Measurements from ENCODE around the gene CTXN1.
"Not testable (repeated sequence)": the region's sequence is repeated elsewhere in the genome, so short reads cannot be mapped to it uniquely, and the experiment has no call there.

The CTXN1 gene

GRCh38 chr19:7894612-7895309 lies 31.2 kb downstream of the CTXN1 start:
- Histone ChIP-seq H3K9me3 (ENCODE audit: control insufficient read depth, low read length) (no peaks in the 10 kb centered on the region), H3K4me3 (ENCODE audit: low read length) (no peak overlapping the region), H3K4me1 (ENCODE audit: control insufficient read depth, insufficient read depth, low read length) (peaks cover 14% of the 10 kb centered on the region), H3K27me3 (ENCODE audit: control insufficient read depth, insufficient read depth, low read length) (no peaks in the 10 kb centered on the region), H3K36me3 (ENCODE audit: control insufficient read depth, insufficient read depth, low read length) (no peaks in the 10 kb centered on the region), H3K9ac (ENCODE audit: low read length) (peak overlapping the region; percentile 72)

GRCh38 chr19:7893362-7894101 lies 32.4 kb downstream of the CTXN1 start:
- H3K4me1 ChIP-seq (ENCODE audit: control insufficient read depth, insufficient read depth, low read length): peaks cover 21% of the 10 kb centered on the region
- H3K9ac ChIP-seq (ENCODE audit: low read length); H3K27me3 ChIP-seq (ENCODE audit: control insufficient read depth, insufficient read depth, low read length); H3K4me3 ChIP-seq (ENCODE audit: low read length); H3K36me3 ChIP-seq (ENCODE audit: control insufficient read depth, insufficient read depth, low read length); H3K9me3 ChIP-seq (ENCODE audit: control insufficient read depth, low read length): not testable (repeated sequence)

DNA sequence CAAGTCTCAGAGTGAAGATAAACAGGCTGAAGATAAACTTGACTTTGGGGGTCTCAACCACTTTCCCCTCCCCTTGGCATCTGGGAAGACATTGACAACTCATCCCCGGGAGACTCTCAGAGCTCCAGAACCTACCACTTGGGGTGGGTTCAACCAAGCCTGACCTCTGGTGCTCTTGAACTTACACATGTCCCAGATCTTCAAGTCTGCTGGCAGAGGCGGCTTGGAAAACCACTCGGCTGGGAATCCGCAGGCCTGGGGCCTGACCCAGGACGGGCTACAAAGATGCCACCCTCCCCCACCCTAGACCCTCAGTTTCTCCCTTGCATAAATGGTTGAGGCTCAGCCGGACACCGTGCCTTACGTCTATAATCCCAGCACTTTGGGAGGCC lies 37.1 kb downstream of the CTXN1 start:
- Histone ChIP-seq H3K27me3 (ENCODE audit: control insufficient read depth, insufficient read depth, low read length) (peaks cover 3% of the 10 kb centered on the region), H3K4me1 (ENCODE audit: control insufficient read depth, insufficient read depth, low read length) (peaks cover 12% of the 10 kb centered on the region), H3K36me3 (ENCODE audit: control insufficient read depth, insufficient read depth, low read length) (no peaks in the 10 kb centered on the region), H3K4me3 (ENCODE audit: low read length) (peak overlapping the region; percentile 56), H3K9ac (ENCODE audit: low read length) (peak overlapping the region; percentile 86), H3K9me3 (ENCODE audit: control insufficient read depth, low read length) (no peaks in the 10 kb centered on the region)

DNA sequence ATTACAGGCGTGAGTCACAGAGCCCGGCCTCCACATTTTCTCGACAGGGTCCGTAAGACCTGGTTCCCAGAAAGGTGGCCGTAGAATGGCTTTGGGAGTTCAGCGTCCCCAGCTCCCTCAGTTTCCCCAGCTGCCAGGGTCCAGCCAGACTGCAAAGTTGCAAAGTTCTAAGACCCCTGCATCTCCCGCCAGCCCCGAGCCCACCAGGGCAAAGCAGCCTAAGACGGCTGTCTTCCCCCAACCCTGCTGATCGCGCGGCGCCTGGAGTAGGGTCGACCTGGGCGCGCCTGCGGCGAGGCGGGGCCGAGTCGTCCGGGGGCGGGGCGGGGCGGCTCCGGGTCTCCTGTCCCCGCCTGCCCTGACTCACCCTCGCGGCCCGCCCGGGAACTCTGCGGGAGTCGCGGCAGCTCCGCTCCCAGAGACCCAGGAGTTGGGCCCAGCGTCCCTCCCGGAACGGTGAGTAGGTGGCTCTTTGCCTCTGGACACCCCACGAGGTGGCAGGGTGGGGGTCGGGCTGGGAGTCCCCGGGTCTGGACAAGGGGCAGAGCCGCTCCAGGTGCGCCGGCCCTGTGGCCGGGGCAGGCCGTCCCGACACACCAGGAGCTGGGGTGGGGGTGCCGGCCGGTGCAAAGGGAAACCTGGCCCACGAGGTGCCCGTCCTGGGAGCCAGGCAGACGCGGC lies 37.6 kb downstream of the CTXN1 start, which contains the start of gene LRRC8E:
LRRC8E (plus strand) TSS at position 366 of the 681 bp plus-strand sequence. CDS start 7,094 bp downstream, outside the sequence.
- Histone ChIP-seq H3K9ac (ENCODE audit: low read length) (peak within 1 kb of the TSS; percentile 86), H3K36me3 (ENCODE audit: control insufficient read depth, insufficient read depth, low read length) (no peaks in the 10 kb centered on the region), H3K4me3 (ENCODE audit: low read length) (peak within 1 kb of the TSS; percentile 56), H3K27me3 (ENCODE audit: control insufficient read depth, insufficient read depth, low read length) (peaks cover 3% of the 10 kb centered on the region), H3K9me3 (ENCODE audit: control insufficient read depth, low read length) (no peaks in the 10 kb centered on the region), H3K4me1 (ENCODE audit: control insufficient read depth, insufficient read depth, low read length) (peaks cover 12% of the 10 kb centered on the region)

DNA sequence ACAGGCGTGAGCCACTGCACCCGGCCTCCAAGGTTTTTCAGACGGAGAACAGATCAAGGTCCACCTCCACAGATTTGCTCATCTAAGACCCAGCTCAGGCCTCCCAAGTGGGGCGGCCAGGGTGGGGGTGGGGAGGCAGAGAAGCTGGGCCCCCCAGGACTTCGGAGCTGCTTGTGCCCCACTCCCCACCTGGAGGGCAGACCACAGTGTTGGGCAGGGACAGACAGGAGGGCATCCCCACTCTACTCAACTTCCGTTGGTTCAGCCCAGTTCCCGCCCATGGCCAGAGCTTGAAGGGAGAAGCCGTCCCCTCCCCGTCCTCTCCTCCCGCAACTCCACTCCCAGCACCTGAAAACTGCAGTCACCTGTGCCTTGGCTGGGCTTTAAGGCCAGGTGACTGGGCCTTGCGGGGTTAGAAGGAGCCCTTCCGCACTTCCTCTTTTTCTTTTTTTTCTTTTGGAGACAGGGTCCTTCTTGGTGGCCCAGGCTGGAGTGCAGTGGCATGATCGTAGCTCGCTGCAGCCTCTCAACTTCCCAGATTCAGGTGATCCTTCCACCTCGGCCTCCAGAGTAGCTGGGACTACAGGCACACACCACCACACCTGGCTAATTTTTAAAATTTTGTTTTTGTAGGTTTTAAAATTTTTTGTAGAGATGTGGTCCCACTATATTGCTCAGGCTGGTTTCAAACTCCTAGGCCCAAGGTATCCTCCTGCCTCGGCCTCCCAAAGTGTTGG lies 38.4 kb downstream of the CTXN1 start:
- Histone ChIP-seq H3K9me3 (ENCODE audit: control insufficient read depth, low read length) (no peaks in the 10 kb centered on the region), H3K9ac (ENCODE audit: low read length) (peak overlapping the region; percentile 86), H3K36me3 (ENCODE audit: control insufficient read depth, insufficient read depth, low read length) (no peaks in the 10 kb centered on the region), H3K4me3 (ENCODE audit: low read length) (no peak overlapping the region), H3K4me1 (ENCODE audit: control insufficient read depth, insufficient read depth, low read length) (peaks cover 12% of the 10 kb centered on the region), H3K27me3 (ENCODE audit: control insufficient read depth, insufficient read depth, low read length) (peaks cover 3% of the 10 kb centered on the region)

DNA sequence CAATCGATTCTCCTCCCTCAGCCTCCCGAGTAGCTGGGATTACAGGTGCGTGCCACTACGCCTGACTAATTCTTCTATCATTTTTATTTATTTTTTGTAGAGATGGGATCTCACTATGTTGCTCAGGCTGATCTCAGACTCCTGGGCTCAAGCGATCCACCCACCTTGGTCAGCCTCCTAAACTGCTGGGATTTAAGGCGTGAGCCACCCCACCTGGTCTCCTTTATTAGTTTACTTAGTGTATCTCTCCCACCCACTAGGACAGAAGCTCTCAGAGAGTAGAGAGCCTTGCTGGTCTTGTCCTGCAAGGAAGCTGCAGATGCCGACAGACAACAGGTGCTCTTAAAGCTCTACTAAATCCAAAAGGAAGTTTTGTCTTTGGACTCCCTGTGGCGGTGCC lies 40.1 kb downstream of the CTXN1 start:
- Histone ChIP-seq H3K4me1 (ENCODE audit: control insufficient read depth, insufficient read depth, low read length) (peaks cover 12% of the 10 kb centered on the region), H3K9ac (ENCODE audit: low read length) (no peak overlapping the region), H3K9me3 (ENCODE audit: control insufficient read depth, low read length) (no peaks in the 10 kb centered on the region), H3K36me3 (ENCODE audit: control insufficient read depth, insufficient read depth, low read length) (no peaks in the 10 kb centered on the region), H3K4me3 (ENCODE audit: low read length) (no peak overlapping the region), H3K27me3 (ENCODE audit: control insufficient read depth, insufficient read depth, low read length) (peaks cover 3% of the 10 kb centered on the region)

DNA sequence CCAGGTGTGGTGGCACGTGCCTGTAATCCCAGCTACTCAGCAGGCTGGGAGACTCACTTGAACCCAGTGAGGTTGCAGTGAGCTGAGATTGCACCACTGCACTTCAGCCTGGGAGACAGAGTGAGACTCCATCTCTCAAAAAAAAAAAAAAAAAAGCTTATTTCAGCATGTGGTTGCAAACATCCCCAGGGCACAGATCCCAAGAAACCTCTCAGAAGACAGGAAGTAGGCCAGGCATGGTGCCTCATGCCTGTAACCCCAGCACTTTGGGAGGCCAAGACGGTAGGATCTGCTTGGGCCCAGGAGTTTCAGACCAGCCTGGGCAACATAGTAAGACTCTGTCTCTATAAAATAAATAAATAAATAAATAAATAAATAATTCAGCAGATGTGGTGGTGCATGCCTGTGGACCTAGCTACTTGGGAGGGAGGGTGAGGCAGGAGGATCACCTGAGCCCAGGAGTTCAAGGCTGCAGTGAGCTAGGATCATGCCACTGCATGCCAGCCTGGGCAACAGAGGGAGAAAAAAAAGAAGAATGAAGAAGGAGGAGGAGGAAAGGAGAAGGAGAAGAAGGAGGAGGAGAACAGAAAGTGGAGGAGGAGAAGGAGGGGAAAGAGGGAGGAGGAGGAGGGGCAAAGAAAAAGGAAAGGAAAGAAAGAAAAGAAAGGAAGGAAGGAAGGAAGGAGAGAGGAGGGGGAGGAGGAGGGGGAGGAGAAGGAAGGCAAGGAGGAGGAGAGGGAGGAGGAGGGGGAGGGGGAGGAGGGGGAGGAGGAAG lies 42.0 kb downstream of the CTXN1 start:
- Histone ChIP-seq H3K36me3 (ENCODE audit: control insufficient read depth, insufficient read depth, low read length) (no peaks in the 10 kb centered on the region), H3K9me3 (ENCODE audit: control insufficient read depth, low read length) (no peaks in the 10 kb centered on the region), H3K4me1 (ENCODE audit: control insufficient read depth, insufficient read depth, low read length) (peaks cover 10% of the 10 kb centered on the region), H3K27me3 (ENCODE audit: control insufficient read depth, insufficient read depth, low read length) (peaks cover 3% of the 10 kb centered on the region), H3K9ac (ENCODE audit: low read length) (no peak overlapping the region), H3K4me3 (ENCODE audit: low read length) (no peak overlapping the region)

DNA sequence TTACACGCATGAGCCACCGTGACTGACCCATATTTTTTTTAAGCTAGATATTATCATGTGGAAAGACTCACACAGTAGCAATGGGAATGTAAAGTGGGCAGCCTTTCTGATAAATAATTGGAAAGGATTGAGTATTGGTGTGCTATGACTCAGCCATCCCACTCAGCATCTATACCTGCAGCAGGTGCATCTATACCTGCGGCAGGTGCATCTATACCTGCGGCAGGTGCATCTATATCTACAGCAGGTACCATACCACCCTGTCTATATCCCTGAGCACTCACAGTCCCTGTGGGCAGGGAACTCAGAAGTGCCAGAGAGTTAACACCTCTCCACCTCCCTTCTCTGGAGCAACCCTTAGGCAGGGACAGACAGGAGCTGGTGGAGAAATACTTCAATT lies 42.8 kb downstream of the CTXN1 start:
- Histone ChIP-seq H3K9me3 (ENCODE audit: control insufficient read depth, low read length) (no peaks in the 10 kb centered on the region), H3K27me3 (ENCODE audit: control insufficient read depth, insufficient read depth, low read length) (no peaks in the 10 kb centered on the region), H3K4me1 (ENCODE audit: control insufficient read depth, insufficient read depth, low read length) (peaks cover 3% of the 10 kb centered on the region), H3K4me3 (ENCODE audit: low read length) (no peak overlapping the region), H3K9ac (ENCODE audit: low read length) (no peak overlapping the region), H3K36me3 (ENCODE audit: control insufficient read depth, insufficient read depth, low read length) (no peaks in the 10 kb centered on the region)

DNA sequence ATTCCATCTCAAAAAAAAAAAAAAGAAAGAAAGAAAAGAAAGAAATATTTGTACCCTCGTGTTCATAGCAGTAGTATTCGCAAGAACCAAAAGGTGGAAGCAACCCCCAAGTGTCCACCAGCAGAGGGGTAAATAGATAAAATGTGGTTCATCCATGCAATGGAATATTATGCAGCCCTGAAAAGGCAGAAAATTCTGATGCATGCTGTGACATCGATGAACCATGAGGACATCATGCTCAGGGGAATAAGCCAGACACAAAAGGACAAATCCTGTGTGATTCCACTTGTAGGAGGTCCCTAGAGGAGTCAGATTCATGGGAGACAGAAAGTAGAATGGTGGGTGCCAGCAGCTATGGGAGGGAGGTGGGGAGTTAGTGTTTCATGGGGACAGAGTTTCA lies 44.0 kb downstream of the CTXN1 start:
- H3K9ac ChIP-seq (ENCODE audit: low read length): no peak overlapping the region
- H3K36me3 ChIP-seq (ENCODE audit: control insufficient read depth, insufficient read depth, low read length): no peaks in the 10 kb centered on the region
- no peaks in the 10 kb centered on the region for H3K4me1 ChIP-seq (ENCODE audit: control insufficient read depth, insufficient read depth, low read length)
- no peak overlapping the region for H3K4me3 ChIP-seq (ENCODE audit: low read length)
- no peaks in the 10 kb centered on the region for H3K9me3 ChIP-seq (ENCODE audit: control insufficient read depth, low read length)
- H3K27me3 ChIP-seq (ENCODE audit: control insufficient read depth, insufficient read depth, low read length): no peaks in the 10 kb centered on the region

- H3K36me3 ChIP-seq (ENCODE audit: control insufficient read depth, insufficient read depth, low read length): no peaks in the 10 kb centered on the region
- H3K4me3 ChIP-seq (ENCODE audit: low read length): no peak overlapping the region
- no peak overlapping the region for H3K9ac ChIP-seq (ENCODE audit: low read length)
- peaks cover 6% of the 10 kb centered on the region for H3K27me3 ChIP-seq (ENCODE audit: control insufficient read depth, insufficient read depth, low read length)
- H3K9me3 ChIP-seq (ENCODE audit: control insufficient read depth, low read length): no peaks in the 10 kb centered on the region
- H3K4me1 ChIP-seq (ENCODE audit: control insufficient read depth, insufficient read depth, low read length): peaks cover under 1% of the 10 kb centered on the region
Measured at GRCh38 chr19:7879836-7880235, 46.1 kb downstream of the CTXN1 start.

DNA sequence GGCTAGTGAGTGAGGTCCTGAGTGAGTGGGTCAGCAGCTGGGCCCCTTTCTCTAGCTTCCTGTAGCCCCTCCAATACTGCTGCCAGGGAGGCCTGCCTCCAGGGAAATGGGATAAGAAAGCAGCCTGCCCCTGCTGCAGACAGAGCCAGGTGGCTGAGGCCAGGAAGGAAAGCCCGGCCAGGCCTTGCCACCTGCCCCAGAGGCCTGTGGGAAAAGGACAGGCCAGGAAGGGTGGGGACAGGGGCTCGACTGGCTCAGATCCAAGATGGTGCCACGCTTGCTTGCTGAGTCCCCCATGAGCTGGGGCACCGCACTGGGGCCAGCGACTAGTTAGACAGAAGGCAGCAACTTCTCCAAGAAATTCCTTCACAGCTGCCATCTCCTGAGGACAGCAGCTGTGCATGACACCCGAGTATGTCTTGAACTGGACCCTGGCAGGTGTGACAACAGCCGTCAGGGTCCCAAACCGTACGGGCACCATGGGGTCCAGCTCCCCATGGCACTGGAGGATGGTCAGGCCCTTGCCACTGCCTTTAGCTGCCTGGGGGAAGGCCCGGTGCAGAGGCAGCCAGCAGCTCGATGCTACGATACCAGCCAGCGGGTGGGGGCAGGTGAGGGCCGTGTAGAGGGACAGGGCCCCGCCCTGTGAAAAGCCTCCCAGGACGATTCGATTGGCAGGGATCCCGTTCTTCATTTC lies 46.7 kb downstream of the CTXN1 start:
- H3K9ac ChIP-seq (ENCODE audit: low read length): no peak overlapping the region
- H3K9me3 ChIP-seq (ENCODE audit: control insufficient read depth, low read length): no peaks in the 10 kb centered on the region
- peaks cover 5% of the 10 kb centered on the region for H3K4me1 ChIP-seq (ENCODE audit: control insufficient read depth, insufficient read depth, low read length)
- H3K4me3 ChIP-seq (ENCODE audit: low read length): no peak overlapping the region
- no peaks in the 10 kb centered on the region for H3K36me3 ChIP-seq (ENCODE audit: control insufficient read depth, insufficient read depth, low read length)
- H3K27me3 ChIP-seq (ENCODE audit: control insufficient read depth, insufficient read depth, low read length): peaks cover 12% of the 10 kb centered on the region

All from mucosa of stomach (tissue), 1 donor.